Measurements from ENCODE around the gene CMPK2. TPM values are rescaled to one million over a fixed set of nuclear protein-coding genes. Genes with fewer than 3 reads are reported as not detected.

CMPK2 gene
- total and polyA plus RNA-seq, 8 donors, result 2.4 to 11.7 (median 4.7) TPM

DNA sequence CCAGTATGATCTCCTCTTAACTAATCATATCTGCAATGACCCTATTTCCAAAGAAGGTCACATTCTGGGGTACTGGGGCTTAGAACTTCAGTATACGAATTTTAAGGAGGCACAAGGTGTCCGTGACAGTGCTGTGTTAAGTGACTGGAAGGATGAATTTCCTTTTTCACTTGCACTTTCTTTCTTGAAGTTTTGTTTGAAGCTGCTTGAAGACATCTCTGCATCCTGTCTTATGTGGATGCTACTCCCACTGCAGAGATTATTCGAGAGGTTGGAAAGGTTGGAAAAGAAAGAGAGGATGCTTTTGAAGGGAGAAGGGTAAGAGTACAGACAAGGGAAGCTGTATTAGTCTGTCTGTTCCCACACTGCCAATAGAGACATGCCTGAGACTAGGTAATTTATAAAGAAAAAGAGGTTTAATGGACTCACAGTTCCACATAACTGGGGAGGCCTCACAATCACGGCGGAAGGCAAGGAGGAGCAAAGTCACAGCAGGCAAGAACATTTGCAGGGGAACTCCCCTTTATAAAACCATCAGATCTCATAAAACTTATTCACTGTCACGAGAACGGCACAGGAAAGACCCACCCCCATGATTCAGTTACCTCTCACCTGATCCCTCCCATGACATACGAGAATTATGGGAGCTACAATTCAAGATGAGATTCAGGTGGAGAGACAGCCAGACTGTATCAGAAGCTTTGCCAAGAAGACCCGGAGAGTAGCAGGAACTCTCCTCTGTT lies 47.9 kb upstream of the CMPK2 start:
- no peak overlapping the region for H3K4me3 ChIP-seq
- H3K9me3 ChIP-seq, result no peaks in the 10 kb centered on the region
- H3K4me1 ChIP-seq, result peaks cover 4 to 15% (median 6%) of the 10 kb centered on the region in 4 donors
- WGBS, 5 donors, result 85 to 93% (median 88%) methylated on average over 9 of the region's 9 CpGs
- H3K36me3 ChIP-seq, result no peaks in the 10 kb centered on the region
- TF ChIP-seq, protein P1, sequence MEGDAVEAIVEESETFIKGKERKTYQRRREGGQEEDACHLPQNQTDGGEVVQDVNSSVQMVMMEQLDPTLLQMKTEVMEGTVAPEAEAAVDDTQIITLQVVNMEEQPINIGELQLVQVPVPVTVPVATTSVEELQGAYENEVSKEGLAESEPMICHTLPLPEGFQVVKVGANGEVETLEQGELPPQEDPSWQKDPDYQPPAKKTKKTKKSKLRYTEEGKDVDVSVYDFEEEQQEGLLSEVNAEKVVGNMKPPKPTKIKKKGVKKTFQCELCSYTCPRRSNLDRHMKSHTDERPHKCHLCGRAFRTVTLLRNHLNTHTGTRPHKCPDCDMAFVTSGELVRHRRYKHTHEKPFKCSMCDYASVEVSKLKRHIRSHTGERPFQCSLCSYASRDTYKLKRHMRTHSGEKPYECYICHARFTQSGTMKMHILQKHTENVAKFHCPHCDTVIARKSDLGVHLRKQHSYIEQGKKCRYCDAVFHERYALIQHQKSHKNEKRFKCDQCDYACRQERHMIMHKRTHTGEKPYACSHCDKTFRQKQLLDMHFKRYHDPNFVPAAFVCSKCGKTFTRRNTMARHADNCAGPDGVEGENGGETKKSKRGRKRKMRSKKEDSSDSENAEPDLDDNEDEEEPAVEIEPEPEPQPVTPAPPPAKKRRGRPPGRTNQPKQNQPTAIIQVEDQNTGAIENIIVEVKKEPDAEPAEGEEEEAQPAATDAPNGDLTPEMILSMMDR (IDR thresholded peaks at IDR 0.05), result no peak
- TF ChIP-seq EP300 (IDR thresholded peaks at IDR 0.05) (no peak), POLR2A (IDR thresholded peaks at IDR 0.05) (no peak), POLR2AphosphoS5 (IDR thresholded peaks at IDR 0.05) (no peak)
- H3K27ac ChIP-seq, result no peak overlapping the region
- H3K27me3 ChIP-seq, result peaks cover 0 to 4% (median 0%) of the 10 kb centered on the region in 3 donors
- DNase-seq, result no peak
- intact Hi-C loops (cut with DNase I; ENCODE audit: low total_unique reads), result loop anchor here (5.0 kb wide), 1 partner anchor 134 kb away; no protein-coding TSS in a partner anchor

DNA sequence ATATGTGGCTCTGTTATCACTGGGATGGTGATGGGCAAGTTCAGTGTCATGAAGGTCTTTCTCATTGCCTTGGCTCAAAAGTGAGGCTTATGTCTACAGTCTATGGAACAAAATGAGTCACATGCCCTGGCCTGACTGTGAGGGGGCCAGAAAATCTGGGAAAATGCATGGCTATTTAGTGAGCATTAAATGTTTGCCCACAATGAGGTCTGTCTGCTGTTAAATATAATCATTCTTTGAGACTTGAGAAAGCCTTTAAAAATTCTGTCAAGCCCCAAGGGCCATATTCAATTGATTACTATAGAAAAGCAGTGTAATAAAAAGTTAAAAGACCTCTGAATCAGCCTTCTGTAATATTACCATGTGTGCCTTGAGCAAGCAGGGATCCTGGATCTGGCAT lies 46.0 kb upstream of the CMPK2 start:
- no peaks in the 10 kb centered on the region for H3K27me3 ChIP-seq
- intact Hi-C loops (cut with DNase I; ENCODE audit: low total_unique reads), result loop anchor here (5.0 kb wide), 1 partner anchor 136 kb away; no protein-coding TSS in a partner anchor
- no peak for DNase-seq
- no peak overlapping the region for H3K4me3 ChIP-seq
- TF ChIP-seq POLR2AphosphoS5 (IDR thresholded peaks at IDR 0.05) (no peak), POLR2A (IDR thresholded peaks at IDR 0.05) (no peak), EP300 (IDR thresholded peaks at IDR 0.05) (no peak)
- TF ChIP-seq, protein P1 (IDR thresholded peaks at IDR 0.05), result no peak
- H3K4me1 ChIP-seq, result peaks cover 0 to 2% (median under 1%) of the 10 kb centered on the region in 4 donors
- H3K9me3 ChIP-seq, result no peaks in the 10 kb centered on the region
- no peaks in the 10 kb centered on the region for H3K36me3 ChIP-seq
- H3K27ac ChIP-seq, result no peak overlapping the region

DNA sequence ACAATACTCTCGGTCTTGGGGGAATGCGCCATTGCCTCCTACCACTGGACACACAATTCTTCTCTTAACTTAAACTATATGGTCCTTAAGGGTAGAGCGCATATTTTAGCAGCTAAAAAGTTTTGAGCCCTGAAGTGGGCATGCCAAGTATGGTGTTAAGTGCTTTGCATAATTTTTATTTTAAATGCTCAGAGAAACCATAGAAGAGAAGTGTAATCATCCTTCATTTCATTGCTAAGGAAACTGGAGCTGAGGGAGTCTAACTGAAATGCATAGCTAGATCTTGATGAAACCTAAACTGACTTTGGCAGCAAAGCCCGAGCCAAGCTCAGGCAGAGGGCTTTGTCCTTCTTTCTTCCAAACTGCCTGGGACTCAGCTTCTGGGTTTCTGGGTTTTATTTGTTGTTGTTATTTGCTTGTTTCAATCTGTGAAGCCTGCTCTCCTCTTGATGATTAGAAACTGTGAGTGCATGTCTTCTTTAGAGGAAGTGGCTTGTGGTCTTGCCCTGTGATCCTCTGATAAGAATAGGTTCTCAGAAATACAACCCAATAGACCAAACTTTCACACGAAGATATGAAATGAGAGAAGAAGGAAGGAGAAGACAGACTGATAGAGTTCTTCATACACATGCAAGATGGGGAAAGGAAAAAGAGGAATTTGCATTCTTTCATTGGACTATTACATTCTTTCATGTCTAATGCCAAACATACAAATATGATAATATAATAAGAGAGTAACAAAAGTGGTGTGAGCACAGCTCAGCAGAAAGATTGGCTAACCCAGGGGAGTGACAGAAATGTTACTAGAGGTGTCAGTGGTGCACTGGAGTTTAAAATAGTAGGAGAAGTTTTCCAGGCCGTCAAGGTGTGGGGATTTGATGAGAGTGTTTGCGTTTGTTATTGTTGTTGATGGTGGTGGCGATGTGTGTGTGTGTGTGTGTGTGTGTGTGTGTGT lies 44.0 kb upstream of the CMPK2 start:
- Histone ChIP-seq H3K9me3 (no peaks in the 10 kb centered on the region), H3K27me3 (no peaks in the 10 kb centered on the region), H3K27ac (no peak overlapping the region), H3K4me1 (no peaks in the 10 kb centered on the region), H3K36me3 (no peaks in the 10 kb centered on the region), H3K4me3 (no peak overlapping the region)
- TF ChIP-seq EP300 (IDR thresholded peaks at IDR 0.05) (no peak), POLR2AphosphoS5 (IDR thresholded peaks at IDR 0.05) (no peak), POLR2A (IDR thresholded peaks at IDR 0.05) (no peak)
- TF ChIP-seq, protein P1 (IDR thresholded peaks at IDR 0.05), result no peak
- no peak for DNase-seq
- intact Hi-C loops (cut with DNase I; ENCODE audit: low total_unique reads), result loop anchor here (5.0 kb wide), 1 partner anchor 138 kb away; no protein-coding TSS in a partner anchor
- WGBS, 5 donors, result 71 to 75% (median 74%) methylated on average over 8 of the region's 8 CpGs

DNA sequence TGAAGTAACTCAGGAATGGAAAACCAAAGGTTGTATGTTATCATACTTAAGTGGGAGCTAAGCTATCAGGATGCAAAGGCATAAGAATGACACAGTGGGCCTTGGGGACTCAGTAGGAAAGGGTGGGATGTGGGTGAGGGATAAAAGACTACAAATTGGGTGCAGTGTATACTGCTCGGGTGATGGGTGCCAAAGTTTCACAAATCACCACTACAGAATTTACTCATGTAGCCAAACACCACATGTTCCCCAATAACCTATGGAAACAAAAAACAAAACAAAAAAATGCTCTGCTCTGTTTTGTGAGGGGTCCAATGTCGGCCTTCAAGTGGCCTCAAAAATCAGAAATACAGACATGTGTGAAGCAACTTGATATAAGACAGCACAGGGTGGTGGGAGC lies 42.6 kb upstream of the CMPK2 start:
- no peak for TF ChIP-seq EP300 (IDR thresholded peaks at IDR 0.05)
- TF ChIP-seq POLR2AphosphoS5 (IDR thresholded peaks at IDR 0.05), result no peak
- TF ChIP-seq, protein P1 (IDR thresholded peaks at IDR 0.05), result no peak
- TF ChIP-seq POLR2A (IDR thresholded peaks at IDR 0.05), result no peak
- H3K27ac ChIP-seq, result no peak overlapping the region
- 63 to 92% (median 89%) methylated on average over 2 of the region's 2 CpGs for WGBS, 5 donors

More for the DNA sequence above, 42.6 kb upstream of the CMPK2 start:
- Histone ChIP-seq H3K27me3 (no peaks in the 10 kb centered on the region), H3K4me1 (no peaks in the 10 kb centered on the region), H3K36me3 (no peaks in the 10 kb centered on the region), H3K9me3 (no peaks in the 10 kb centered on the region), H3K4me3 (no peak overlapping the region)
- intact Hi-C loops (cut with DNase I; ENCODE audit: low total_unique reads), result no loop called here
- no peak for DNase-seq
